Measurements from ENCODE around the gene APBA2.
A peak's percentile ranks its signal among the peaks of the same experiment; 100 is the strongest.

Gene APBA2

DNA sequence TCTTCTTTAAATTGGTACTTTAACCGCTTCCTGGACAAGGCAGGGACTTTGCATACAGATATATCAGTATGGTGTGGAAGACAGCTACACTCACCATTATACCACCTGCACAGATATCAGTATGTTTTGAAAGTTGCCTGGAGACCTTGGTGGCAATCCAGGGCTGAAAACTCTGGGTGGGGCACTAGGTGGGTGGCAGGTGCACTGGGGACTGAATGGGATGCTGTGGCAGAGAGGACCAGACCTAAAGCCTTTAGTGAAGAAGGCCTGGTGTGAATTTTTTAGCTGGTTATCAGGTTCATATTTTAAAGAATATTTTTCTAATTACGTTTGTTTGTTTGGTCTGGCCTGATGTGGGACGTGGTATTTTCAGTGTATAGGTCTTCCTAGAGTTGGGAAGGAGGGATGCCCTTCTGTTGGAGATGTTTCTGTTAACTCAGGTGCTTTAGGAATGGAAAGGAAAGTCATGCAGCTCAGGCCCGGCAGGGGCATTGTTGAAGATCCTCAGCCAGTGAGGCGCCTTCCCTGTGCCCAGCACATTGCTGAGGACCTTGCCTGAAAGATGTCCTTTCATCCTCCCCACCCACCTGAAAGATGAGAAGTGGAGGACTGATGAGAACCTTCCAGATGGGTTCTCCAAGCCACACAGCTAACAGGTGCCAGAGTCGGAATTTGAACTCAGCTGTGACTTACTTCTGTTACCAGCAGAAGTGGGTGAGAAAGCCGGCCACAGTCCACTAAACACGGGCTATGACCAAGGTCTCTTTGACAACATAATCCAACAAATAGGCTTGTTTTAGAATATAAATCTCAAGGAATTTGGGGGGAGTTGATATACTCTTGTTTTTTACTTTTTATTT is 77.3 kb downstream of the APBA2 start:
- DNase-seq, result no peak

DNA sequence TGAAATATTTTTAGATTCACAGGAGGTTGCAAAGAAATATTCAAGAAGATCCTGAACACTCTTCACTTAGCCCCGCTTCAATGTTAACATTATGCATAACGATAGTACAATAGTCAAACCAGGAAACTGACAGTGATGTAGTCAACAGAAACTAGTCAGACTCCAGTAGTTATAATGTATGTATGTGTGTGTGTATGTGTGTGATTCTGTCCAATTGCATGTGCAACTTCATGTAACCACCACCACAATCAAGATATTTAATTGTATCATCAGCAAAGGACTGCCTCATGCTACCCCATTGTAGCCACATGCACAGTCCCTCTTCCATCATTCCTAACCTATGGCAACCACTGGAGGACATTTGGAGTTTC is 77.9 kb downstream of the APBA2 start:
- DNase-seq, result no peak

DNA sequence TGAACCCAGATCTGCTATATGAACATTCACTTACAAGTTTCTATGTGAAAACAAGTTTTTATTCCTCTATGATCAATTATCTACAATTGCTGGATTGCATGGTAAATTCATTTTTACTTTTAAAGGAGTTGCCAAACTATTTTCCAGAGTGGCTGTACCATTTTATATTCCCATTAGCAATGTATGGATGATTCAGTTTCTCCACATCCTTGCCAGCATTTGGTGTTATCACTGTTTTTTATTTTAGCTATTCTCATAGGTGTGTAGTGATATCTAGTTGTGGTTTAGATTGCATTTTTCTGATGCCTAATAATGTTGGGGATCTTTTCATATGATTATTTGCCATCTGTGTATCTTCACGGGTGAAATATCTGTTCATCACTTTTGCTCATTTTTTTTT is 78.3 kb downstream of the APBA2 start:
- no peak for DNase-seq

DNA sequence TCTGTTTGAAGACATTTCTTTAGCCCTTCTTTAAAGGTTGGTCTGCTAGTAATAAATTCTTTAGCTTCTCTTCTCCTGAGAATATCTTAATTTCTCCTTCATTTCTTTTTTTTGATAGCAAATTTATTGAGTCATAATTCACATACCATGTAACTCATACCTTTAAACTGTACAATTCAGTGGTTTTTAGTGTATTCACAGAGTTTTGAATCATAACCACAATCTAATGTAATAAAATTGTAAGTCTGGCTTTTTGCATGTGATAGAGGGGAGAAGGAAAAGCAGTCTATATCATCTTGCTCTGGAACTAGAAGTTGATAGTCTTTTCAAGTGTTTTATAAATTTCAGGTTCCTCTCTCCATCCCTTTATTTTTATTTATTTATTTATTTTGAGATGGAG is 81.3 kb downstream of the APBA2 start:
- no peak for DNase-seq

DNA sequence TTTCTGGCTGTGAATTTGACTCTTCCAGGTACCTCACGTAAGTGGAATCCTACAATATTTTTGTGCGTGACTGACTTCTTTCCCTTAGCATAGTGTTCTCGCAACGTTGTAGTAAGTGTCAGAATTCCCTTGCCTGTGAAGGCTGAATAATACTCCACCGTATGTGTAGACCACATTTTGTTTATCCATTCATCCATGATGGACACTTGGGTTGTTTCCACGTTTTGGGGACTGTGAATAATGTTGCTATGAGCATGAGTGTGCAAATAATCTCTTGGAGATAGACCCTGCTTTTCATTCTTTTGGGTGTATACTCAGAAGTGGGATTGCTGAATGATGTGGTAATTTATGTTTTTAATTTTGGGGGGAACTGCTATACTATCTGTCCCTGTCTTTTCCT is 82.2 kb downstream of the APBA2 start:
- DNase-seq, result no peak

DNA sequence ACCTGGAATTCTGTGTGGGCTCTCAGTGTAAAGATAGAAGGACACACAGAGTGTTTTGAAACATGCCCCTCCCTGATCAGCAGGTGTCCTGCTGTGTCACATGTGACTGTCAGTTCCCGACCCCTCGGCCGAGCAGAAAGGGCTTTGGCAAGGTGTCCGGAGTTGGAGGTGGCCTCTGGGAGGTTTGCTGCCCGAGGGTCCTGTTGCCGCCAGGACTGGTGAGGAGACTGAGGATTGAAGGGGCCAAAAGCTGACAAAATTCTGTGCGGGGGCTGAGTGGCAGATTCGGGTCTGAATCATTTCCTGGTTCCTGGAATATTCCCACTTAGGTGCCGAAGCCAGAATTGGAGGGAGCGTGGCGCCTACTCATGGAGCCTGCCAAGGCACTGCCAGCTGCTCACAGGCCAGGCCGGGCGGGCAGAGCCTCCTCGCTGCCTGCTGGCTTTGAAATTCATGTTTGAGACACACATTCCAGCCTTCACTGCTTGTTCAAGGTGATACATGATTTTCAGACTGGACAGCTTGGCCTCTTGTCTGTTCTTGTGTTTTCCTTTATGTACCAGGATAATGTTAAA is 83.8 kb downstream of the APBA2 start:
- no peak for DNase-seq

DNA sequence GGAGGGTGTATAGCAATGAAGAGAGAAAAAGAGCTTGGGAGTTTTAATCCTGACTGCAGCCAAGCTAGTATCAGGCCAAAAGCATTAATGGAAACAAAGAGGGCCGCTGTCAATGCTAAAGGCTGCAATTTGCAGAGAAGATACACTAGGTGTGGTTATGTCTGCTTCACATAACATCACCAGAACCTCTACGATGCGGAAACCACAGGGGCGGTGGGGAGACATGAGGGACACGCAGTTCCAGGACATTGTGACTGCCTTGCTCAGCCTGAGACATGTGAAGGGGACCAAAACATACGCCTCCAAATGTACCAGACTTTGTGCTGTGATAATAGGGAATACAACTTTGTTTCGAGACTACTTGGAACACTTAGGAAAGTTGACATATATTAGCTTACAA is 88.4 kb downstream of the APBA2 start:
- no peak for DNase-seq

DNA sequence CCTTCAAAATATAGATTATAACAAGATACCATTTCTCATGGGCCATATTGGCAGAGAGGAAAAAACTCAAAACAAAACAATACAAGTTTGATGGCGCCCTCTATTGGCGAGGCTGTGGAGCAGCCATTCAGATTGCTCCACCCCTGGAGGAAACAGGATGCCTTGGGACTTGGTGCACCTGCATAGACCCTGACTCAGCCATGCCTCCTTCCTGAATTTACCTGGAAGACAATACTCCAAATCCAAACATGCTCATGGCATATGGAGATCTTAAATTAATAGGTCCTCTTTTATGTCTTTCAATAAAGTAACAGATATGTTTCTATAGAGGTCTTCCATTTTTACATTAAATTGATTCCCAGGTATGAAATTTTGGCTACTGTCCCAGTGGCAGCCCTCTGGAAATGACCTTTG is 90.0 kb downstream of the APBA2 start:
- DNase-seq, result peak; percentile 69

DNA sequence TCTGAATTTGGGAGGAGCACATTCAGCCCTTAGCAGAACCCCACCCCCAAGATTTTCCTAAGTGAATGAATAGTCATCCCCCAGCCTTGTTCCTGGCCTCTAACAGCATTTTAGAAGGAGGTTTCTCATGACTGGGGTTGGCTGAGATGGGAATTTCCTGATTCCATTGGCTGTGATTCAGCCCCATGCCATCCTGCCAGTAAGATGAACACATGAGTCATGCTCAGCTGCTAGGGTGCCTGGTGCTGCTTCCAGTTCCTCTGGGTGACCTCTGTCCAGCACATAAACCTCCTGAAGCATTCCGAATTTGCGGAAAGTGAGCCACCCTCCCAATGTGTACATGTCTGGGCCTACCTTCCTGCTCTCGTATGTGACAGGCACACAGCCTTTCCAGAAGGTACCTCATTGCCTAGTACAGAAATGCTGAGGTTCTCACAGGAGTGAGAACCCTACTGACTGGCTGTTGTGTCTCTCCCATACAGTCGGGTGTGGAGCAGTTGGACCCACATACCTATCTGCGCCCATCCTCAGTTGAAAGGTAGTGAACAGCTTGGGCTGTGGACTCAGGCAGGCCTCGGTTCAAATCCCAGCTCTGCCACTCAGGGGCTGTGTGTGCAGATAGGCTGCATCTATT is 91.7 kb downstream of the APBA2 start:
- no peak for DNase-seq

DNA sequence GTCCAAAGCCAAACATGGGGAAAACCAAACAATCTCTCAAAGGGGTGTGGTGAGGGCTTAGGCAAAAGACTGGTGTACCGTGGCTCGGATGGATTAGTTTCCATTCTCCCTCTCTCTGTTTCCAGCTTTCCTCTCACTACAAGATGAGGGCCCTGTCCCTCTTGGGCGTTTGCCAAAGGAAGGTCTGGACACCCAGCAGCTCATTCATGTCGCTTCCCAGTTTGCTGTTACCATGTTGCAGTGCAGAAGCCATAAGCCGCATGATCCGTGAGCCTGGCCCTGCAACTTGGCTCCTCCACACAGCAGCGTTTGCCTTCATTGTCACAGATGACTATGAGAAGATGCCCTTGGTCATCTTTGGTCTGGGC is 92.2 kb downstream of the APBA2 start:
- DNase-seq, result no peak

DNA sequence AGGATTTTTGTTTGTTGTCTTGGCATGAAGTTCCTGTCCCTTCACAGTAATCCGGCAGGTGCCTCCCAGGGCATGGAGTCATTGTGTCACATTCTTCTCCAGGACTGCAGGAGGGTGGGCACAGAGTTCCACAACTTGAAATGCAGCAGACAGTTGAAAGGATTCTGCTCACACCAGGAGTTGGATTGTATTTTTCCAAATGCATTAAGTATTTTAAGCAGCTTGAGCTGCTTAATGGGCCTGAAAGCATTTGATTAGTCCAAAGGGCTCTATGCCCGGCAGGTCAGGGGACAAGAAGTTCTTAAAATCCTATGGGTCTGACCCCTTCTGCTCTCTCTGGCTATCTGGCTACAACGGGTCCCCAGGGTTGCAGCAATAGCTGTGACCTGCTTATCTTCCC is 92.9 kb downstream of the APBA2 start:
- no peak for DNase-seq

DNA sequence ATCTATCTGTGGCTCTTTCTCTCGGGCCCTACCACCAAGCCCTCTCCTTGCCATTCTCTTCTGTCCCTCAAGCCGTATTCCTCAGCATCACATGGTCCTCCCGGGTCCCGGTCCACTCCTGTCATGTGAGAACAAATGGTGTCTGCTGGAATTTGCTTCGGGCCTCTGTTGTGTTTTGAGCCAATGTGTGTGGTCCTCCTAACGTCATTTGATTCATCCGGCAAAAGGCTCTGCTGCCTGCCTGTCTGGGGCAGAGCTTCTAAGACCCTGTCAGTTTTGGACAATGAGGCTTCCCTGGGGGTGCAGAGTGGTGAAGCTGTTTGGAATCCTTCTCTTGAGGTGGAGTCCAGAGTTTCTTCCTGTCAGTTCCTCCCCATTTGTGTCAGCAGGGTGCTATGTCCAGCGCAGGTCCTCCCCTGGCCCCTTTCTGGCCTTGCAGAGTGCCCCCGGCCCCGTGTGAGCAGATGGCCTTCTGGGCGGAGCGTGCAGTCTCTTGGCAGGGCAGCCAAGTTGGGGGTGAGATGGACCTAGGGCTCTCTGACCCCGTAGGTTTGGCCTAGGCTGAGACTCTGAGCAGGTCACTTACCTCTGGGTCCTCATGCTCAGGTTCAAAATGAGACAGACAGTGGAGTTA is 93.6 kb downstream of the APBA2 start:
- DNase-seq, result peak; percentile 80

DNA sequence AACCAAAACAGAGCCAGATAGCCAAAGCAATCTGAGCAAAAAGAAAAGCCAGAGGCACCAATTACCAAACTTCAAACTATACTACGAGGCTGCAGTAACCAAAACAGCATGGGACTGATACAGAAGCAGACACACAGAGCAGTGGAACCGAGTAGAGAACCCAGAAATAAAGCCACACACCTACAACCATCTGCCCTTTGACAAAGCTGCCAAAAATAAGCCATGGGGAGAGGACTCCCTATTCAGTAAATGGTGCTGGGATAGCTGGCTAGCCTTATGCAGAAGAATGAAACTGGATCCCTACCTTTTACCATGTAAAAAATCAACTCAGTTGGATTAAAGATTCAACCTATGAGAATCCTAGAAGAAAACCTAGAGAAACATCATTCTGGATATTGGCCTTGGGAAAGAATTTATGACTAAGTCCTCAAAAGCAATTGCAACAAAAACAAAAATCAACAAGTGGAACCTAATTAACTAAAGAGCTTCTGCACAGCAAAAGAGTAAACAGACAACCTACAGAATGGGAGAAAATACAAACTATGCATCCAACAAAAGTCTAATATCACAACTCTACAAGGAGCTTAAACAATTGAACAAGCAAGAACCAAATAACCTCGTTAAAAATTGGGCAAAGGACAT is 95.1 kb downstream of the APBA2 start:
- no peak for DNase-seq

DNA sequence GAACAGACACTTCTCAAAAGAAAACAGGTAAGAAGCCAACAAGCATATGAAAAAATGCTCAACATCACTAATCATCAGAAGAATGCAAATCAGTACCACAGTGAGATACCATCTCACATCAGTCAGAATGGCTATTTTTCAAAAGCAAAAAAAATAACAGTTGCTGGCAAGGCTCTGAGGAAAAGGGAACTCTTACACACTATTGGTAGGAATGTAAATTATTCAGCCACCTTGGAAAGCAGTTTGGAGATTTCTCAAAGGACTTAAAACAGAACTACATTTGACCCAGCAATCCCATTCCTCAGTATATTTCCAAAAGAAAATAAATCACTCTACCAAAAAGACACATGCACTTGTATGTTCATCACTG is 95.6 kb downstream of the APBA2 start:
- DNase-seq, result no peak

DNA sequence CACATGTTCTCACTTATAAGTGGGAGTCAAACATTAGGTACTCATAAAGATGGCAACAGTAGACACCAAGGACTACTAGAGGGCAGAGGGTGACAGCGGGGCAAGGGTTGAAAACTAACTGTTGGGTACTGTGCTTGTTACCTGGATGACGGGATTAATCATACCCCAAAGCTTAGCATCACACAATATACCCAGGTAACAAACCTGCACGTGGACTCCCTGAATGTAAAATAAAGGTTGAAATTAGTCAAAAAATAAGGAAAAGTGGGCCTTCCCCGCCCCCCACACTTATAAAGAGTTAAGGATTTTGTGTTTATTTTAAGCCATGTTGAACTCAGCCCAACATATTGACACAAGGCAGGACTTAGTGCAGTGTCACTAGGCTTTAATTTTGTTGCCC is 96.1 kb downstream of the APBA2 start:
- no peak for DNase-seq

DNA sequence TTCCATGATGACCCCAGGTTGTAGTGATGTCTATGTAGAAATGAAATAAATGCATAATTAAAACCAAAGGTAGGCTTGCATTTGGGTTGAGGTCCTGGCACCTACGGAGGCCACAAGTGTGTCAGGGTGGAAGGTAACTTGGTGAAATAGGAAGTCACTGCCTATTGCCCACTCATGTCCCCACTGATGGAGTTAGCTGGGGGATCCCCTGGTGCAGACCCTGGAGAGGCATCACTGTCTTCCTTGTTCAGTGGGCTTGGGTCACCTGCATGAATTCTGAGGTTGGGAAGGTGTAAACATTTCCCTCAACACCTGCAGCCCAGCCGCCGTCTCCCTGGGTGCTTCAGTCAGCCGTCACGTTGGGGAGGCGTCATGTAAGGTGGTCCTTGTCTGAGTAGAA is 97.1 kb downstream of the APBA2 start:
- no peak for DNase-seq

DNA sequence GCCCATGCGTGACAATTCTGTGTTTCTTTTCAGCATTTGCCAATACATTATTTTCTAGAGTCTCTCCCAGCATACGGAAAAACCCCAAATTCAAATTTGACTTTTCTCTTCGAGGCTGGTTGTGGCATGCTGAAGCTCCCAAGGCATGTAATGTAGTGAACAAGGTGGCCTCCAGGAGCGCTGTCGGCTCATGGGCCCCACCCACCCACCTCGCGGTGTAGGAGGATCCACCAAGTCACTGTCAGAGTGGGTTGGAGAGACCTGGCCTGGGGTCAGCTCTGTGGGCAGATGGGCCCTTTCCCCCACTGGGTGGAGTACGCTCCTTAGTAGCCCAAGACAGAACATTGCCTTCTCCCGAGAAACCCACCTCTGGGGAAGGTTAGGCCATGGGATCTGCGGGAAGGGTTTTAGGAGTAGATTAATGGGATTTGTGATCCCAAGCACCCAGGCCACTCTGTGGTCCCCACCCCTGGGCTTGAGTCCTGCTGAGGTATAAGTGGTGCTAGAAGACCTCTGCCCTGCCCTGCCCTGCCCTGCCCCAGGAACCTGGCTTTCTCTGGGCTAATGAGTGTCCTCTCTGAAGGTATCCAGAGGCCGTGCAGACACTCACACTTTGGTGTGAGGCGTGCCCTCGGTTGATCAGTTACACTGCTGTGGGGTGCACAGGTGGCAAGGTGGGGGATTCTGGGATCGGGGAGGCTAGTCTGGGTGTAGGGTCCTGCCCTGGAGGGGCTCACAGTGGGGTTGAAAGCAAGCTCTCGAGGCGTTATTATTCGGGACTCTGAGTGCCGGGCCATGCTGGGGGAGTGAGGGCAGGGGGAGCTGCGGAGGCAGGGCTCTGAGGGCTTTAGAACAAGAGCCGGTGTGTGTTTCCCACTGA is 97.9 kb downstream of the APBA2 start:
- no peak for DNase-seq

DNA sequence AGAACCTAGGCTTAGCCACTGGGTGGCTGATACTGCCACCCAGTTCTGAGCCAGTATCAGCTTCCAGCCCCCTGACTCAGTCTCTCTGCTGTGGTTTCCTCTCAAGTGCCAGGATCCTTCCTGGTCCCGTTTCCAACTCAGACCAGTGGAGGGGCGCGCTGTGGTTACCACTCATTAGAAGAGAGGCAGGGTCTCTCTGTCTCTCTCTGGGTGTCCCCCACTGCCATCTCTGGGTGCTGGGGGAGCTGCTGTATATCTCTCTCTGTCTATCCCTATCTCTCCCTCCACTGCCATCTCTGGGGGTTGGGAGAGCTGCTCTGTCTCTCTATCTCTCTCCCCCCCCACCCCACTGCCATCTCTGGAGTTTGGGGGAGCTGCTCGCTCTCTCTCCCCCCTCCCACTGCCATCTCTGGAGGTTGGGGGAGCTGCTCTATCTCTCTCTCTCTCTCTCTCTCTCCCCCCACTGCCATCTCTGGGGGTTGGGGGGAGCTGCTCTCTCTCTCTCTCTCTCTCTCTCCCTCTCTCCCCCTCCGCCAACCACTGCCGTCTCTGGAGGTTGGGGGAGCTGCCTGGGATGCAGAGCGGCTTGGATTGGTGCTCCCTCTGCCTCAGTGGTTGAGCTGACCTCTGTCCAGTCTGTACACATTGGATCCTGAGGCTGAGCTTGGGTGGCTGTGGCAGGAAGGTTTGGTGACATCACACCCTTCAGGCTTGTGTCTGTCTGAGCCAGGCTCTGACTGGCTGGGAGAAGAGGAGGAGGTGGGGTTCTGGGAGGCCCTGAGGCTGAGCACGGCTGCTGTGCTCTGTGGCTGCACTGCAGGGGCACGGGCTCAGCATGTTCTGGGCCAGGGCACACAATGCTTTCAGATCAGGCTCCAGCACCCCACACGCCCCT is 98.9 kb downstream of the APBA2 start:
- DNase-seq, result peak; percentile 89

DNA sequence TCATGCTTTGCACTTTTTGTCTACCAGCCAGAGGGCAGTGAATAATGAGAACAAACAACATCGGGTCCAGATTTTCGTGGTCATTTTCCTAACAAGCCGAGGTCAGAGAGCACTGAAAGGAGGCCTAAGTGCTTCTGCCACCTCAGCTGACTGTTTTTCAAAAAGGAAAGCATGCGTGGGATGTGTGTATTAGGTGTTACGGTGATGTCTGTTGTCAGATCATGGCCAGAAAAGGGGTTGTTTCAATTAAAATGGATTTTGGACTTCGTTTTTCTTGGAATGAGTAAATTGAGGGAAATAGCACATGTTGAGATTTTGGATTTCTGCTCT is 99.5 kb downstream of the APBA2 start:
- DNase-seq, result no peak

DNA sequence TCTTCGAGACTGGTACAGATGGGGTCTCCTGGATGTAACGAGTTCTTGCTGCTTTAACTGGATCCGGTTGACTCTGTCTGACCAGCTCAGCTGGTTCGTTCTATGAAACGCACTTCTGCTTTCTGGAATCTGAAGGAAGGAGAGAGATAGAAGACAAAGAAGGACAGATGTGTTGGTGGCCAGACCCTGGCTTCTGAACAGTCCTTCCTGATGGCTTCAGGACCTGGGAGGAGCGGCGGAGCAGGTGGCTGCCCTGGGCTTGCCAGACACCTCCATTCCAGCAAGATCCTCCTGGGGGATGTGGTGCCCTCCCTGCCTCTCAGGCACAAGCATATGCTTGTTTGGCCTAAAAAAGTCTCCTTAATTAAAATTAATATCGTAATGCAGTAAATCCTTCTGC is 99.9 kb downstream of the APBA2 start:
- DNase-seq, result no peak

DNA sequence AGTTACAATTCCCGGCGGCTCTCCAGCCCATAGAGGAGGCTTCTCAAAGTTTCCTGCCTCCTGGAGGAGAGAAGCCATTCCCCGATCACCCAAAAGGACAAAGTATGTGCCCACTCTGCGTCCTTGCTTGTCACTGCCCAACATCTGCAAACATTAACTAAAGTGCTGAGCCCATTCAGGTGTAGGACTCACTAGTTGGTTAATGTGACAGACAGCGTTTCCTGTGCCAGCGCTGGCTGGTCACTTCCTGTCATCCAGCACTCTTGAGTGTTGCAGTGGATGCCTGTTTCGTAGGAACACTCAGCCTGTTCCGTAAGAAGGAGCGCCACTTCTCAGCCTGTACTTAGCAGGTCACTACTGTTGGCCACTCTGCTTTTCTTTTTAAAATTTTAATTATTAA is 100.3 kb downstream of the APBA2 start:
- DNase-seq, result no peak

DNA sequence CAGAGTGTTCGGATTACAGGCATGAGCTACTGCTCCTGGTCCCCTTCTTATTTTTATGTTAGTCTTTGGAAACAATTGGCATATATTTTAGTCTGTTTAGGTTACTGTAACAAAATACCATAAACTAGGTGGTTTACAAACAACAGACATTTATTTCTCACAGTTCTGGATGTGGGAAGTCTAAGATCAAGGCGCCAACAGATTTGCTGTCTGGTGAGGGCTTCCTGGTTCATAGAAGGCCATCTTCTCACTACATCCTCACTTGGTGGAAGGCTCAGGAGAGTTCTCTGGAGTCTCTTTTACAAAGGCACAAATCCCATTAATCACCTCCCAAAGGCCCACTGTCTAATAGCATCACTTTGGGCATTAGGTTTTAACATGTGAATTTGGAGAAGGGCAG is 101.0 kb downstream of the APBA2 start:
- no peak for DNase-seq

Measured in eye (tissue), 1 donor.